CD4-positive, alpha-beta T cell treated with Interleukin-6 at 100 ng/mL for 8 hours (primary cell): Measurements from ENCODE around the gene PAGE2.
A peak's percentile ranks its signal among the peaks of the same experiment; 100 is the strongest.
"Not testable (repeated sequence)": the region's sequence is repeated elsewhere in the genome, so short reads cannot be mapped to it uniquely, and the experiment has no call there.

ENCODE experiments used
- DNase-seq: peaks from one replicate; pipeline ENCODE4 v3.0.0-alpha.2; 2020; ENCODE audit warnings: mixed read lengths, low spot score

Gene PAGE2

GRCh38 chrX:55088795-55089489, at the start of gene PAGE2:
Gene PAGE2 (plus strand): TSS chrX:55089018. CDS start chrX:55090021, 1,003 bp downstream.
- no peak for DNase-seq

- DNase-seq, result no peak
These were observed 49.3 kb upstream of the PAGE2 start for GRCh38 chrX:55039471-55039870.

- DNase-seq, result no peak
These were observed 47.3 kb upstream of the PAGE2 start for GRCh38 chrX:55041514-55041913.

- DNase-seq, result not testable (repeated sequence)
These were observed 38.2 kb upstream of the PAGE2 start for GRCh38 chrX:55050599-55050998.

- peak; percentile 53 for DNase-seq
These were observed 31.8 kb upstream of the PAGE2 start for GRCh38 chrX:55056820-55057674.

- peak; percentile 42 for DNase-seq
These were observed 31.1 kb upstream of the PAGE2 start for GRCh38 chrX:55057675-55058249.

- DNase-seq, result not testable (repeated sequence)
These were observed 21.6 kb upstream of the PAGE2 start for GRCh38 chrX:55067180-55067579.

GRCh38 chrX:55072286-55072685, 16.5 kb upstream of the PAGE2 start:
- no peak for DNase-seq

- no peak for DNase-seq
These were observed 13.9 kb upstream of the PAGE2 start, which contains the start of gene PAGE2B for GRCh38 chrX:55074851-55075467. Gene PAGE2B (plus strand): TSS chrX:55075030. CDS start chrX:55076042, 1,012 bp downstream.

- DNase-seq, result no peak
These were observed 9.9 kb downstream of the PAGE2 start for GRCh38 chrX:55098691-55099090.

- DNase-seq, result no peak
These were observed 10.3 kb downstream of the PAGE2 start for GRCh38 chrX:55099162-55099561.

GRCh38 chrX:55102754-55103153, 13.9 kb downstream of the PAGE2 start:
- no peak for DNase-seq

GRCh38 chrX:55107262-55107661, 18.4 kb downstream of the PAGE2 start:
- DNase-seq, result no peak

- no peak for DNase-seq
These were observed 19.1 kb downstream of the PAGE2 start for GRCh38 chrX:55107911-55108310.

GRCh38 chrX:55109306-55109705, 20.5 kb downstream of the PAGE2 start:
- DNase-seq, result no peak

GRCh38 chrX:55111578-55112254, 22.9 kb downstream of the PAGE2 start:
- no peak for DNase-seq

GRCh38 chrX:55116589-55116988, 27.8 kb downstream of the PAGE2 start:
- DNase-seq, result not testable (repeated sequence)

- DNase-seq, result peak; percentile 5
These were observed 29.8 kb downstream of the PAGE2 start for GRCh38 chrX:55118574-55118973.

- no peak for DNase-seq
These were observed 30.5 kb downstream of the PAGE2 start for GRCh38 chrX:55119271-55119670.

GRCh38 chrX:55119712-55120111, 30.9 kb downstream of the PAGE2 start:
- no peak for DNase-seq

- DNase-seq, result no peak
These were observed 32.0 kb downstream of the PAGE2 start for GRCh38 chrX:55120761-55121358.
